Kidney (tissue), 14 donors: ENCODE data around the gene ZNF839. TPM values are rescaled to one million over a fixed set of nuclear protein-coding genes. Genes with fewer than 3 reads are reported as not detected.
"Not testable (repeated sequence)": the region's sequence is repeated elsewhere in the genome, so short reads cannot be mapped to it uniquely, and the experiment has no call there.

Experiments
- DNase-seq, 5 donors: peaks; one replicate each; pipeline ENCODE4 v3.0.0-alpha.2; 2013 to 2020
- FAIRE-seq: peaks from 2 replicates; lab custom pipeline; 2012; peaks lifted over from hg19 to GRCh38; lab: Jason Lieb, UNC
- H3K27ac ChIP-seq, 2 donors: one replicate each; pipeline ENCODE4 v1.7.0; 2013; ENCODE audit warnings: low read depth in 2 of 2, low read length in 2 of 2, inconsistent platforms in 1 of 2
- H3K27me3 ChIP-seq: one replicate; pipeline ENCODE4 v1.7.1; 2013; ENCODE audit warnings: low read length, inconsistent platforms; ENCODE audit not compliant: control insufficient read depth, insufficient read depth
- H3K36me3 ChIP-seq, 3 donors: one replicate each; pipeline versions ENCODE4 v1.7.0 to v1.7.1; 2013; ENCODE audit warnings: low read length in 3 of 3, control low read depth in 1 of 3, inconsistent platforms in 1 of 3; ENCODE audit not compliant: insufficient read depth in 3 of 3, control insufficient read depth in 2 of 3
- H3K4me1 ChIP-seq, 3 donors: one replicate each; pipeline versions ENCODE4 v1.7.0 to v1.7.1; 2013; ENCODE audit warnings: low read length in 3 of 3, inconsistent platforms in 1 of 3, low read depth in 1 of 3; ENCODE audit not compliant: control insufficient read depth in 2 of 3, insufficient read depth in 2 of 3
- H3K4me3 ChIP-seq, 3 donors: one replicate each; pipeline versions ENCODE4 v1.7.0 to v1.8.1; 2013; ENCODE audit warnings: low read length in 3 of 3, control low read depth in 1 of 3, inconsistent platforms in 1 of 3
- H3K9ac ChIP-seq, 3 donors: one replicate each; pipeline versions ENCODE4 v1.7.0 to v1.7.1; 2013; ENCODE audit warnings: low read length in 3 of 3, control low read depth in 1 of 3, inconsistent platforms in 1 of 3
- H3K9me3 ChIP-seq, 3 donors: one replicate each; pipeline versions ENCODE4 v1.7.0 to v1.7.1; 2013; ENCODE audit warnings: low read length in 3 of 3, control low read depth in 1 of 3, inconsistent platforms in 1 of 3; ENCODE audit not compliant: control insufficient read depth in 2 of 3, insufficient read depth in 1 of 3
- intact Hi-C: fragments of 100-400 bp; cut with DNase I; formaldehyde crosslinking; loops from one replicate; pipeline ENCODE4 v1.11.1; 2022
- polyA plus RNA-seq: library from polyadenylated mRNA; stranded (reverse); fragments of 350-450 nt; fragmentation: Illumina TruSeq; extraction: RNeasy Lipid Tissue Mini Kit (QIAGEN cat#74804); gene quantifications from one replicate; pipeline ENCODE4 v1.2.3, GENCODE V29; 2014; ENCODE audit warnings: low read depth, low replicate concordance; ENCODE audit not compliant: insufficient read depth
- total RNA-seq: library from RNA; stranded (reverse); fragmentation: NEBNext Ultra II Directional; extraction: Animal tissue kit (Norgen Biotek cat#: 25700); gene quantifications from one replicate; pipeline ENCODE4 v1.2.1, GENCODE V29; 2021
- TF ChIP-seq, protein P1 (sequence below): IDR thresholded peaks from 3 replicates; pipeline ENCODE4 v1.5.1; 2012; ENCODE audit warnings: mild to moderate bottlenecking, moderate library complexity, borderline replicate concordance; ENCODE audit not compliant: insufficient read depth; ENCODE audit errors: extremely low read depth
- donor health status: control.
- donor health status: control.
- donor health status: control.
- donor health status: control.
- donor health status: control.
- donor health status: DM: yes; HTN: yes; CAD: no.
- donor health status: Normal renal cell carcinoma (clear cell type).

Gene ZNF839
- total and polyA plus RNA-seq, 2 donors from 2014 or later: 7.8 to 15.8 TPM

DNA sequence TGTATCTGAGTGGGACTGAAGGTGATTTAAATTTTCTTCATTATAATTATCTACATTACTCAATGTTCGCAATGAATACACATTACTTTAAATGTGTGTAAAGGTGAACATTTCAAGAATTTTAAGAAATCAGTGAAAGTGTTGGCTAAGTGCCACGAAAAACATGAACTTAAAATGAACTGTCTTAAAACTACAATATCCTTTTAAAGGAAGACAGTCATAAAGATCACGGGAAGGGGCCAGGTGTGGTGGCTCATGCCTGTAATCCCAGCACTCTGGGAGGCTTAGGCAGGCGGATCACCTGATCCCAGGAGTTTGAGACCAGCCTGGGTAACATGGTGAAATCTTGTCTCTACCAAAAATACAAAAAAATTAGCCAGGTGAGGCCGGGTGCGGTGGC is 25.8 kb upstream of the ZNF839 start:
- H3K36me3 ChIP-seq: no peaks in the 10 kb centered on the region
- no peaks in the 10 kb centered on the region for H3K27me3 ChIP-seq
- H3K9ac ChIP-seq: no peak overlapping the region
- intact Hi-C loops: no loop called here
- no peak overlapping the region for H3K4me3 ChIP-seq
- TF ChIP-seq, protein P1, sequence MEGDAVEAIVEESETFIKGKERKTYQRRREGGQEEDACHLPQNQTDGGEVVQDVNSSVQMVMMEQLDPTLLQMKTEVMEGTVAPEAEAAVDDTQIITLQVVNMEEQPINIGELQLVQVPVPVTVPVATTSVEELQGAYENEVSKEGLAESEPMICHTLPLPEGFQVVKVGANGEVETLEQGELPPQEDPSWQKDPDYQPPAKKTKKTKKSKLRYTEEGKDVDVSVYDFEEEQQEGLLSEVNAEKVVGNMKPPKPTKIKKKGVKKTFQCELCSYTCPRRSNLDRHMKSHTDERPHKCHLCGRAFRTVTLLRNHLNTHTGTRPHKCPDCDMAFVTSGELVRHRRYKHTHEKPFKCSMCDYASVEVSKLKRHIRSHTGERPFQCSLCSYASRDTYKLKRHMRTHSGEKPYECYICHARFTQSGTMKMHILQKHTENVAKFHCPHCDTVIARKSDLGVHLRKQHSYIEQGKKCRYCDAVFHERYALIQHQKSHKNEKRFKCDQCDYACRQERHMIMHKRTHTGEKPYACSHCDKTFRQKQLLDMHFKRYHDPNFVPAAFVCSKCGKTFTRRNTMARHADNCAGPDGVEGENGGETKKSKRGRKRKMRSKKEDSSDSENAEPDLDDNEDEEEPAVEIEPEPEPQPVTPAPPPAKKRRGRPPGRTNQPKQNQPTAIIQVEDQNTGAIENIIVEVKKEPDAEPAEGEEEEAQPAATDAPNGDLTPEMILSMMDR: no peak
- H3K27ac ChIP-seq: no peak overlapping the region
- no peaks in the 10 kb centered on the region for H3K9me3 ChIP-seq
- H3K4me1 ChIP-seq: no peaks in the 10 kb centered on the region
- no peak for FAIRE-seq
- DNase-seq: peak in 1 of 5 donors; percentile 44

DNA sequence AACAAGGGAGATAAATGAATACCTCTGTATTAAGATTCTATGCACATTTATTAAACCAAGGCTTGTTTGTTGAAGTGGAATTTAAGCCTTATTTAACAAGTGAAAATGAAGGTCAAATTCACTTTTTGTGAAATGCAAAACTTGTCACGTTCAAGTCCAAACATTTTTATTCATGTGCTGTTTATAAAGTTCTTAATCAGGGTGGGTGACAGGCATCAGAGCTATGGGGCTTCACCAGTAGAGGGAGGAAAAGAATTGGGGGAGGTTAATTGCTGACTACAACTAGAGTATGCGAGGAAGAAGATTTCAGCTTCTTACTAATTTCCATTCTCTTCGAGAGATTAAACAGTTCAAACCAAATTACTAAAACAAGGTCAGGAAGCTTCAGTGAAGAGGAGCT is 24.3 kb upstream of the ZNF839 start:
- no peaks in the 10 kb centered on the region for H3K36me3 ChIP-seq
- no peak overlapping the region for H3K4me3 ChIP-seq
- FAIRE-seq (no peak), DNase-seq (no peak)
- intact Hi-C loops: no loop called here
- H3K27ac ChIP-seq: no peak overlapping the region
- H3K27me3 ChIP-seq: no peaks in the 10 kb centered on the region
- no peak overlapping the region for H3K9ac ChIP-seq
- no peaks in the 10 kb centered on the region for H3K9me3 ChIP-seq
- TF ChIP-seq, protein P1: peak; percentile 4
- no peaks in the 10 kb centered on the region for H3K4me1 ChIP-seq

DNA sequence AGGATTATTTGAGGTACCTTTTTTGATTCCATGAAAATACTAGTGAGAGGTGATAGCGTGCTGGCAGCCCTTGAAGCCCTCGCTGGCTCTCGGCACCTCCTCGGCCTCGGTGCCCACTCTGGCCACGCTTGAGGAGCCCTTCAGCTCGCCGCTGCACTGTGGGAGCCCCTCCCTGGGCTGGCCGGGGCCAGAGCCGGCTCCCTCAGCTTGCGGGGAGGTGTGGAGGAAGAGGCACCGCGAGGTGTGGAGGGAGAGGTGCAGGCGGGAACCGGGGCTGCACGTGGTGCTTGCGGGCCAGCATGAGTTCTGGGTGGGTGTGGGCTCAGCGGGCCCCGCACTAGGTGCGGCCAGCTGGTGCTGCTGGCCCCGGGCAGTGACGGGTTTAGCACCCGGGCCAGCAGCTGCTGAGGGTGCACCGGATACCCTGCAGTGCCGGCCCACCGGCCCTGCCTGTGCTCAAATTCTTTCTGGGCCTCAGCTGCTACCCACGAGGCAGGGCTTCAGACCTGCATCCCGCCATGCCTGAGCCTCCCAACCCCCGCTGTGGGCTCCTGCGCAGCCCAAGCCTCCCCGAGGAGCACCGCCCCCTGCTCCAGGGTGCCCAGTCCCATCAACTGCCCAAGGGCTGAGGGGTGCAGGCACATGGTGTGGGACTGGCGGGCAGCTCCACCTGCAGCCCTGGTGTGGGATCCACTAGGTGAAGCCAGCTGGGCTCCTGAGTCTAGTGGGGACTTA is 21.9 kb upstream of the ZNF839 start:
- no peak for FAIRE-seq
- Histone ChIP-seq H3K4me3 (no peak overlapping the region), H3K9me3 (no peaks in the 10 kb centered on the region), H3K9ac (no peak overlapping the region), H3K36me3 (no peaks in the 10 kb centered on the region), H3K4me1 (no peaks in the 10 kb centered on the region), H3K27me3 (no peaks in the 10 kb centered on the region), H3K27ac (no peak overlapping the region)
- no peak for DNase-seq
- intact Hi-C loops: no loop called here
- TF ChIP-seq, protein P1: no peak

DNA sequence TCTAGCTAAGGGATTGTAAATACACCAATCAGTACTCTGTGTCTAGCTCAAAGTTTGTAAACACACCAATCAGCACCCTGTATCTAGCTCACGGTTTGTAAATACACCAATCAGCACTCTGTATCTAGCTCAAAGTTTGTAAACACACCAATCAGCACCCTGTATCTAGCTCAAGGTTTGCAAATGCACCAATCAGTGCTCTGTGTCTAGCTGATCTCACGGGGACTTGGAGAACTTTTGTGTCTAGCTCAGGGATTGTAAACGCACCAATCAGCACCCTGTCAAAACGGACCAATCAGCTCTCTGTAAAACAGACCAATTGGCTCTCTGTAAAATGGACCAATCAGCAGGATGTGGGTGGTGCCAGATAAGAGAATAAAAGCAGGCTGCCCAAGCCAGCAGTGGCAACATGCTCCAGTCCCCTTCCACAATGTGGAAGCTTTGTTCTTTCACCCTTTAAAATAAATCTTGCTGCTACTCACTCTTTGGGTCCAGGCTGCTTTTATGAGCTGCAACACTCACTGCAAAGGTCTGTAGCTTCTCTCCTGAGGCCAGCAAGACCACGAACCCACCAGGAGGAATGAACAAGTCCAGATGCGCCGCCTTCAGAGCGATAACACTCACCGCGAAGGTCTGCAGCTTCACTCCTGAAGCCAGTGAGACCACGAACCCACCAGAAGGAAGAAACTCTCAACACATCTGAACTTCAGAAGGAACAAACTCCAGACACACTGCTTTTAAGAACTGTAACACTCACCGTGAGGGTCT is 21.1 kb upstream of the ZNF839 start:
- H3K4me1 ChIP-seq, DNase-seq, FAIRE-seq, H3K27me3 ChIP-seq, intact Hi-C loops, H3K27ac ChIP-seq, H3K9ac ChIP-seq, H3K4me3 ChIP-seq, H3K36me3 ChIP-seq, H3K9me3 ChIP-seq: not testable (repeated sequence)
